HepG2 (cell line): ENCODE measurements around the gene KRTAP10-11.

Experiments used
- CTCF ChIP-seq: sonication (generic); formaldehyde crosslinking; IDR thresholded peaks from 2 replicates; pipeline ENCODE4 v1.5.0; 2020; ENCODE audit warnings: mild to moderate bottlenecking, missing genetic modification reagents, moderate library complexity
- ELF4 ChIP-seq: sonication (generic); formaldehyde crosslinking; IDR thresholded peaks from 2 replicates; pipeline ENCODE4 v1.5.0; 2020; ENCODE audit warnings: missing genetic modification reagents, mild to moderate bottlenecking, moderate library complexity, borderline replicate concordance
- MYC ChIP-seq: sonication (generic); formaldehyde crosslinking; IDR thresholded peaks from 2 replicates; pipeline ENCODE4 v1.9.0; 2021; ENCODE audit warnings: missing genetic modification reagents, borderline replicate concordance
- POLR2A ChIP-seq, 2 experiments: IDR thresholded peaks; 2 replicates each; pipeline ENCODE4 v1.6.1; 2011; ENCODE audit warnings: low read depth in 2 of 2, low read length in 2 of 2, mild to moderate bottlenecking in 1 of 2, moderate library complexity in 1 of 2; ENCODE audit not compliant: insufficient read depth in 1 of 2
- ZNF12 ChIP-seq: sonication (generic); formaldehyde crosslinking; IDR thresholded peaks from 2 replicates; pipeline ENCODE4 v1.5.0; 2020; ENCODE audit warnings: missing genetic modification reagents
- ZNF337 ChIP-seq: sonication (generic); formaldehyde crosslinking; IDR thresholded peaks from 2 replicates; pipeline ENCODE4 v1.5.1; 2020; ENCODE audit warnings: missing genetic modification reagents, low read depth, mild to moderate bottlenecking, borderline replicate concordance

GRCh38 chr21:44650265-44650972 lies 4.2 kb downstream of the KRTAP10-11 start:
- no peak for TF ChIP-seq MYC (CRISPR knock-in tag)
- TF ChIP-seq ELF4 (CRISPR knock-in tag) = no peak
- no peak for TF ChIP-seq ZNF12 (CRISPR knock-in tag)
- no peak for TF ChIP-seq ZNF337 (CRISPR knock-in tag)
- no peak for TF ChIP-seq POLR2A (IDR thresholded peaks at IDR 0.05; ENCODE audit: insufficient read depth in 1 of 2, low read depth in 2 of 2, low read length in 2 of 2)
- TF ChIP-seq CTCF (CRISPR knock-in tag) = no peak
